SIG-M5 treated with dmso at 0.1 percent for 504 hours (cell line): Measurements from ENCODE around the gene TCFL5.

Source experiments
- DNase-seq: peaks from one replicate; lab custom pipeline; 2025; ENCODE audit not compliant: unreplicated experiment; lab: John Stamatoyannopoulos, UW

The TCFL5 gene

GRCh38 chr20:62814060-62814708, 47.4 kb downstream of the TCFL5 start:
- no peak for DNase-seq

DNA sequence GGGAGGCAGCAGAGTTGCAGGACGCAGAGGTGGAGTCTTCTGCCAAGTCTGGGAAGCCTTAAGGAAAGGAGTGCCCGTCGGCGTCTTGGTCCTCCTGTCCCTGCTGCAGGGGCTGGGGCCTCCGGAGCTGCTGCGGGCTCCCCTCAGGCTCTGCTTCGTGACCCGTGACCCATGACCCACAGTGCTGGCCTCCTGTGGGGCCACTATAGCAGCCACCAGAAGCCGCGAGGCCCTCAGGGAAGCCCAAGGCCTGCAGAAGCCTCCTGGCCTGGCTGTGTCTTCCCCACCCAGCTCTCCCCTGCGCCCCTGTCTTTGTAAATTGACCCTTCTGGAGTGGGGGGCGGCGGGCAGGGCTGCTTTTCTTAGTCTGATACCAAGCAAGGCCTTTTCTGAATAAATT, 48.0 kb downstream of the TCFL5 start:
- DNase-seq: no peak

DNA sequence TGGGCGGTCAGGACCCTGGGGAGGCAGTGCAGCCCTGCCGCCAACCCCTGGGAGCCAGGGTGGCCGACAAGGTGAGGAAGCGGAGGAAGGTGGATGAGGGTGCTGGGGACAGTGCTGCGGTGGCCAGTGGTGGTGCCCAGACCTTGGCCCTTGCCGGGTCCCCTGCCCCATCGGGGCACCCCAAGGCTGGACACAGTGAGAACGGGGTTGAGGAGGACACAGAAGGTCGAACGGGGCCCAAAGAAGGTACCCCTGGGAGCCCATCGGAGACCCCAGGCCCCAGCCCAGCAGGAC, 48.8 kb downstream of the TCFL5 start:
- no peak for DNase-seq

DNA sequence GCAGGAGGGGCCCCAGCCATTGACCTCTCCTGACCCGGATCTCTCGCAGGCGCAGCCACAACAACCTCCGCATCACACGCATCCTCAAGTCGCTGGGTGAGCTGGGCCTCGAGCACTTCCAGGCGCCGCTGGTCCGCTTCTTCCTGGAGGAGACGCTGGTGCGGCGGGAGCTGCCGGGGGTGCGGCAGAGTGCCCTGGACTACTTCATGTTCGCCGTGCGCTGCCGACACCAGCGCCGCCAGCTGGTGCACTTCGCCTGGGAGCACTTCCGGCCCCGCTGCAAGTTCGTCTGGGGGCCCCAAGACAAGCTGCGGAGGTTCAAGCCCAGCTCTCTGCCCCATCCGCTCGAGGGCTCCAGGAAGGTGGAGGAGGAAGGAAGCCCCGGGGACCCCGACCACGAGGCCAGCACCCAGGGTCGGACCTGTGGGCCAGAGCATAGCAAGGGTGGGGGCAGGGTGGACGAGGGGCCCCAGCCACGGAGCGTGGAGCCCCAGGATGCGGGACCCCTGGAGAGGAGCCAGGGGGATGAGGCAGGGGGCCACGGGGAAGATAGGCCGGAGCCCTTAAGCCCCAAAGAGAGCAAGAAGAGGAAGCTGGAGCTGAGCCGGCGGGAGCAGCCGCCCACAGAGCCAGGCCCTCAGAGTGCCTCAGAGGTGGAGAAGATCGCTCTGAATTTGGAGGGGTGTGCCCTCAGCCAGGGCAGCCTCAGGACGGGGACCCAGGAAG, 49.3 kb downstream of the TCFL5 start:
- no peak for DNase-seq

DNA sequence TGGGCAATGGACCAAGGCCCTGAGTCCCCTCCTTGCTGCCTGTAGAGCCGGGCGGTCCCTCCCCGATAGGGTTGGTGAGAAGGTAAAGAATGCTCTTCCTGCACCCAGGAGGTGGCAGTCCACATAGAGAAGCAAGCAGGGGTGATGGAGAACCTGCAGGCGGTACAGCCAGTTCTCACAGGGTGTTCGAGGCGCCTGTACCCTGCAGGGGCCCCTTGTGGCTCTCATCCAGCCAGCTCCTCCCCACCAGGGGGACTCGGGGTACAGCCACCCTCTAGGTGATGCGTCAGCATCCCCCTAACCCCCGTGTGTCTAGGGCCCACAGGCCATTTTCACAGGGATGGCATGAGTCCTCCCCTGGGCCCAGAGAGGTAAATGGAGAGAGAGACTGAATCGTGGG, 49.9 kb downstream of the TCFL5 start:
- no peak for DNase-seq

DNA sequence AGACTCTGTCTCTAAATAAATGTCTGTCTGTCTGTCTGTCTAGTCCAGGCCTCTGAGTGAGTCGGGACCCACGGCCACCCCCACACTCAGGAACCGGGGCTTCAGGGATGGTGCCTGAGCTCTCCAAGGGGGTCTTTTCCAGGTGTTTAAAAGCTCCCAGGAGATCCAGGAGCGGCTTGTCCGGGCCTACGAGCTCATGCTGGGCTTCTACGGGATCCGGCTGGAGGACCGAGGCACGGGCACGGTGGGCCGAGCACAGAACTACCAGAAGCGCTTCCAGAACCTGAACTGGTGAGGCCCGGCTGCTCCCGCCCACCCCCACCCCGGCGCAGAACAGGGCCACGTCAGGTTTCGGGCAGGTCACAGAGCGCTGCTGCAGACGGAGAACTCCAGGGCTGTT, 50.3 kb downstream of the TCFL5 start:
- DNase-seq: no peak

GRCh38 chr20:62809530-62810428, 51.8 kb downstream of the TCFL5 start:
- no peak for DNase-seq

DNA sequence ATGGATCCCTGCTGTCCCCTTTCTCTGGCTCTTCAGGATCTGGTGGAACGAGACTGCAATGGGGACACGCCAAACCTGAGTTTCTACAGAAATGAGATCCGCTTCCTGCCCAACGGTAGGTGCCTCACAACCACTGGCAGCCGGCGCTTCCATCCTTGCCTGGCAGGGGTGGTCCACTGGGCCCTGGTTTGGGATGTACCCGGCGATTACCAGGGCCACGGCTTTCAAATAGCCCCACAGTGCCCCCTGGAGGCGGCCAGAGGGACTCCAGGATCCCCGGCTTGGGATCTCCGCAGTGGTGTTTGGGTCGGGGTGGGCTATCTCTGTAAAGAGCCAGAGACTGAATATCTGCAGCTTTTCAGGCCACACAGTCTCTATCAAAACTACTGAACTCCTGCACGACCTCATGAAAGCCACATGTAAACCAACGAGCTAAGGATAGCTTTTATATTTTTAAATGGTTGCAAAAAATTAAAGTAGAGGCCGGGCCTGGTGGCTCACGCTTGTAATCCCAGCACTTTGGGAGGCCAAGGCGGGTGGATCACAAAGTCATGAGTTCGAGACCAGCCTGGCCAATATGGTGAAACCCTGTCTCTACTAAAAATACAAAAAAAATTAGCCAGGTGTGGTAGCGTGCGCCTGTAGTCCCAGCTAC, 53.3 kb downstream of the TCFL5 start:
- peak; percentile 55 for DNase-seq

DNA sequence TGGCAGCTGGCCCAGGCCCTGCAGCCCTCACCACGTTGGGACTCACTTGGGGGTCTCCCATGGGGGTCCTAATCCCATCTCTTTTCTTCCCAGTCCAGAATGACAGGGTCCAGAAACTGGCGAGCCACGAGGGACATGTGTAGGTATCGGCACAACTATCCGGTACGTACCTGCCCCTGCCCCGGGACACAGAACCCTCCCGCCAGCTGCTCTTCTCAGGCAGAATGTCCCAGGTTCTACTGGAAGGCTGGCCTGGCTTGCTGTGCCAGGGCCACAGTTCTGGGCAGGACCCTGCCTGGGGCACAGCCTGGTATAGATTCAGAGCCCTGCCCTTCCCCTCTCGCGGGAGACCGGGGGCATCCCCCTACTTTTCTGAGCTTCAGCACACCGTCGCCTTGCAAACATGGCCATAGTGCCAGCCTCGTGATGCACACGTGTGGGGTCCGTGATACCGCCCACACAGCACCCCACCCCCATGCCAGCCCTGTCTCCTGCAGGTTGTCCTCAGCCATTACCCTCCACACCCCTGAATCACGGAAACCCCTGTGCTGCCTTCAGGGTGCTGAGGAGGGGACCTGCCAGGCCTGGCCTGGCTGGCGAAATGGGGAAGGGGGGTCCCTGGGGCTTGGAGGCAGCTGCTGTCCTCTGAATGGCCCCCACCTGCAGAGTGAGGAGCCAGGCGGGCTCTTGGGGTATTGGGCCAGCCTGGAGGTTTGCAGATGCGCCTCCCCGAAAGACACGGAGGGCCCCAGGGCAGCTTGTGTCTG, 54.0 kb downstream of the TCFL5 start:
- DNase-seq: no peak

- DNase-seq: no peak
These were observed 55.1 kb downstream of the TCFL5 start for GRCh38 chr20:62806383-62807050.

DNA sequence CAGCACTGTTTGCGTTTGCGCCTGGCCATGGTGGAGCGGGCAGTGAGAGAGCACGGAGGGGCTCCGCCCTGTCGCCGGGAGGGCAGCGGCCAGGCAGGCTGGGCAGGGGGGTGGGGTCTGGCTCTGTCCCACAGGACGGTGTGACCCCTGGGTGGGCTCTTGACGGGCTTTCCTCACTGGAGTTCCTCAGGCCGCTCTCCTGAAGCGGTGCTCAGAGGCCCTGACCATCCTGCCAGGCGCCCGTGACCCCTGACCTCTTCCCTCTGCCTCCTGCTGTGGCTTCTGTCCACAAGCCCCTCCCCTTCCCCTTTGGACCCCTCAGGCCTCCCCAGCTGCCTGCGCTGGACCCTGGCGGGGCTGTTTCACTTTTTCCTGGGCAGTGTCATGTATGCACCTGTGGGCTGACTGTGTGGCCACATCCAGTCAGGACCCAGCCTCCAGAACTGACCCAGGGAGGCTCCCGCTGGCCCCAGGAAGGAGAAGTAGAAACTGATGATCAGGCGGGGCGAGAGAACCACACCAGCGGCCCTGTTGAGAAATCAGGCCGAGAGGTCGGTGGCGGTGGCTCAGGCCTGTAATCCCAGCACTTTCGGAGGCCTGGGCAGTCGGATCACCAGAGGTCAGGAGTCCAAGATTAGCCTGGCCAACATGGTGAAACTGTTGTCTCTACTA, 55.8 kb downstream of the TCFL5 start:
- peak; percentile 47 for DNase-seq

- DNase-seq: no peak
These were observed 56.4 kb downstream of the TCFL5 start for GRCh38 chr20:62805155-62805710.

GRCh38 chr20:62804627-62805154, 56.9 kb downstream of the TCFL5 start, which contains the start of gene OGFR:
TSS of gene OGFR (plus strand) at chr20:62804835. CDS start at chr20:62804860, 25 bp downstream.
- peak; percentile 56 for DNase-seq

DNA sequence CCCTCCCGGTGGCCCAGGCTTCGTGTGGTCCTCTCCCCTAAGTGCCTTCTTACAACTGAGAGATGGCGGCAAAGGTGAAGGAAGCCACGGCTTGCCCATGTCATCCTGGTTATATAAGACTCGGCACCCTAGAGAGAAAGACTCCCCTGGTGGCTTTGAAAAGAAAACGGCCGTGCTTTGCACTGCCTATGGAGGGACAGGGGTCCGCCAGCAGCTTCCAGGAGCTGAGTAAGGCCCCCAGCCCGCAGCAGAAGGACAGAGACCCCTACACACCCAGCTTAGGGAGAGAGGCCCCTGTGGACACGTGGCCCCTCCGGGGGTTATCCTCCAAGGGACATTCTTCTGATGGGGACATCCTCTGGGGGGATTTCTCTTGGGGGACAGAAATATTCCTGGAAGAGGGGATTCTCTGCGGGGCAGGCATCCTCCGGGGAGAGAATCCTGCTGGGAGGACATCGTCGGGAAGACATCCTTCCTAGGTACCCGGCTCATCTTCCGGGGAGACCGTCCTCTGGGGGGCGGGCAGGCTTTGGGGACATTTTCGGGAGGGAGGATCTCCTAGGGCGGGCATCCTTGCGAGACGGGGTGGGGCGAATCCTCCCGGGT, 57.5 kb downstream of the TCFL5 start:
- DNase-seq: peak; percentile 47

- DNase-seq: no peak
These were observed 59.5 kb downstream of the TCFL5 start for GRCh38 chr20:62802026-62802712.

GRCh38 chr20:62801284-62802010, 60.2 kb downstream of the TCFL5 start:
- DNase-seq: no peak
